RWPE2 (cell line): Measurements from ENCODE around the gene CASQ2.
A peak's percentile ranks its signal among the peaks of the same experiment; 100 is the strongest.

ENCODE experiments used
- ATAC-seq: fragments of 200-7000 bp; cut with Tn5 transposase; 3 replicates; pipeline ENCODE4 v1.9.1; 2021; ENCODE audit warnings: low read depth
- DNase-seq: peaks from one replicate; pipeline ENCODE4 v3.0.0-alpha.2; 2020; ENCODE audit warnings: low spot score
- H3K27ac ChIP-seq: fragments of 450-650 bp; 2 replicates; pipeline ENCODE4 v1.5.1; 2017; ENCODE audit warnings: mild to moderate bottlenecking; ENCODE audit not compliant: poor library complexity, severe bottlenecking
- H3K27me3 ChIP-seq: fragments of 250-450 bp; sonication (Bioruptor Pico); 2 replicates; pipeline ENCODE4 v1.5.1; 2021; ENCODE audit warnings: mild to moderate bottlenecking, moderate library complexity; ENCODE audit not compliant: insufficient read depth, poor library complexity, severe bottlenecking
- H3K36me3 ChIP-seq: fragments of 250-450 bp; sonication (Bioruptor Pico); 2 replicates; pipeline ENCODE4 v1.5.1; 2020; ENCODE audit warnings: low read depth, mild to moderate bottlenecking, moderate library complexity
- H3K4me1 ChIP-seq: fragments of 250-450 bp; sonication (Bioruptor Pico); 2 replicates; pipeline ENCODE4 v1.5.1; 2021; ENCODE audit warnings: mild to moderate bottlenecking, moderate library complexity; ENCODE audit not compliant: insufficient read depth, poor library complexity, severe bottlenecking
- H3K4me3 ChIP-seq: fragments of 250-450 bp; sonication (Bioruptor Pico); 2 replicates; pipeline ENCODE4 v1.5.1; 2021; ENCODE audit warnings: mild to moderate bottlenecking, moderate library complexity; ENCODE audit not compliant: severe bottlenecking
- H3K9me3 ChIP-seq: fragments of 250-450 bp; sonication (Bioruptor Pico); 2 replicates; pipeline ENCODE4 v1.5.1; 2021; ENCODE audit warnings: mild to moderate bottlenecking, moderate library complexity; ENCODE audit not compliant: severe bottlenecking
- TF ChIP-seq, protein P1 (sequence below): fragments of 450-650 bp; IDR thresholded peaks from one replicate; pipeline ENCODE4 v1.5.1; 2017; ENCODE audit warnings: mild to moderate bottlenecking, moderate library complexity; ENCODE audit not compliant: poor library complexity, severe bottlenecking

Gene CASQ2

DNA sequence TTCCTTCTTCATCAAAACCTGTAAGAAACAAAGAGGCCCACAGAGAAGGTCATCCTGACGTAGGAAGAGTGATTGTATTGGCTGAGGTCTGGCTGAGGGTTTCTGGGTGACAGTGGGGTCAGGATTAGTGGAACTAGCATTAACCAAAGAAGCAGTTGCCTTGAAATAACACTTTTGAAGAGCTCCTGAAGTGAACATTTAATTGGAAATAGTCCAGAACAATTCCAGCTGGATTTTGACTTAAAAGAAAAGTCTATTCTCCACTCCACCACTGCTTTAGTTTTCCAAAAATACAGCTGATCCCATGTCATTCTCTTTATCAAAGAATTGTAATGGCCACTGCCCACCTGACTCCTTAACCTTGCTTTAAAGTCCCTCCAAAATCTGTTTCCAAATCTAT lies 27.7 kb downstream of the CASQ2 start:
- Histone ChIP-seq H3K36me3 (no peaks in the 10 kb centered on the region), H3K4me1 (no peaks in the 10 kb centered on the region), H3K27me3 (no peaks in the 10 kb centered on the region), H3K9me3 (no peaks in the 10 kb centered on the region), H3K4me3 (no peak overlapping the region), H3K27ac (no peak overlapping the region)
- TF ChIP-seq, protein P1, sequence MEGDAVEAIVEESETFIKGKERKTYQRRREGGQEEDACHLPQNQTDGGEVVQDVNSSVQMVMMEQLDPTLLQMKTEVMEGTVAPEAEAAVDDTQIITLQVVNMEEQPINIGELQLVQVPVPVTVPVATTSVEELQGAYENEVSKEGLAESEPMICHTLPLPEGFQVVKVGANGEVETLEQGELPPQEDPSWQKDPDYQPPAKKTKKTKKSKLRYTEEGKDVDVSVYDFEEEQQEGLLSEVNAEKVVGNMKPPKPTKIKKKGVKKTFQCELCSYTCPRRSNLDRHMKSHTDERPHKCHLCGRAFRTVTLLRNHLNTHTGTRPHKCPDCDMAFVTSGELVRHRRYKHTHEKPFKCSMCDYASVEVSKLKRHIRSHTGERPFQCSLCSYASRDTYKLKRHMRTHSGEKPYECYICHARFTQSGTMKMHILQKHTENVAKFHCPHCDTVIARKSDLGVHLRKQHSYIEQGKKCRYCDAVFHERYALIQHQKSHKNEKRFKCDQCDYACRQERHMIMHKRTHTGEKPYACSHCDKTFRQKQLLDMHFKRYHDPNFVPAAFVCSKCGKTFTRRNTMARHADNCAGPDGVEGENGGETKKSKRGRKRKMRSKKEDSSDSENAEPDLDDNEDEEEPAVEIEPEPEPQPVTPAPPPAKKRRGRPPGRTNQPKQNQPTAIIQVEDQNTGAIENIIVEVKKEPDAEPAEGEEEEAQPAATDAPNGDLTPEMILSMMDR = no peak
- no peak for DNase-seq
- ATAC-seq = no peak

DNA sequence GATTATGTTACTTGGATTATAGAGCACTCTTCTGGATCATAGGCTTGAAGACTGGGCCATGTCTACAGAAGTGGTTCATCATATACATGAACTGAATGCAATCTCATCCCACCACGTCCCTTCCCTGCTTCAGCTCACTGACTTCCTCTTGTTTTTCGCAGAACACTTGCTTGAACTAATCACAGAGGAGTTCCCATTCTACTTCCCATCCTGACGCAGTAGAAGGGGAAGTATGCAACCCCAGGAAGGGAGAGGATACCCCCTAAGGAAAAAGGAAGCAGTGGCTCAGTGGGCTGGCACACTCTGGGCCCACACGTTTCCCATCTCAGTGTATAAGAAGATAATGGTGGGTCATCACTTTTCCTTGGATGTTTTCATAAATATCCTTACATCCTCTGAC lies 36.2 kb downstream of the CASQ2 start:
- TF ChIP-seq, protein P1 = no peak
- ATAC-seq = no peak
- Histone ChIP-seq H3K9me3 (no peaks in the 10 kb centered on the region), H3K27me3 (no peaks in the 10 kb centered on the region), H3K27ac (no peak overlapping the region), H3K4me1 (no peaks in the 10 kb centered on the region), H3K36me3 (no peaks in the 10 kb centered on the region), H3K4me3 (no peak overlapping the region)
- DNase-seq = no peak

DNA sequence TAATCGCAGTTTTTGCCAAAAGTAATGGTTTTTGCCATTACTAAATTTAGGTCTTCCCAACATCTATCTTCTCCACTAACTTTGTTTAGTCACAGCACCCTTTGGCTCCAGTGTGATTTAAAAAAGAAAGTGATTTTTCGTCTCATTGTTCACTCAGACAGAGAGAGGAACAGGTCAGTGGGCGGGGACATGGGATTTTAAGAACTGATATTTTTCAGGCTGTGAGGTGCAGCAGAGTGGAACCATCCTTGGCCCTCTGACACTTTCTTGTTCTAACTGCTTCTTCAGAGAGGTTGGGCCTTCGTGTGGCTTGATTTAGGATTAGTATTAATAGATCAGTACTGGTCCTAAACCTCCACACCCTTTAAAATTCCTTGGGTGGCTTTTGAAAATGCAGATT lies 38.8 kb downstream of the CASQ2 start:
- no peaks in the 10 kb centered on the region for H3K36me3 ChIP-seq
- DNase-seq (no peak), ATAC-seq (no peak)
- no peaks in the 10 kb centered on the region for H3K4me1 ChIP-seq
- no peak overlapping the region for H3K27ac ChIP-seq
- H3K27me3 ChIP-seq = no peaks in the 10 kb centered on the region
- H3K9me3 ChIP-seq = no peaks in the 10 kb centered on the region
- H3K4me3 ChIP-seq = no peak overlapping the region
- TF ChIP-seq, protein P1 = no peak

DNA sequence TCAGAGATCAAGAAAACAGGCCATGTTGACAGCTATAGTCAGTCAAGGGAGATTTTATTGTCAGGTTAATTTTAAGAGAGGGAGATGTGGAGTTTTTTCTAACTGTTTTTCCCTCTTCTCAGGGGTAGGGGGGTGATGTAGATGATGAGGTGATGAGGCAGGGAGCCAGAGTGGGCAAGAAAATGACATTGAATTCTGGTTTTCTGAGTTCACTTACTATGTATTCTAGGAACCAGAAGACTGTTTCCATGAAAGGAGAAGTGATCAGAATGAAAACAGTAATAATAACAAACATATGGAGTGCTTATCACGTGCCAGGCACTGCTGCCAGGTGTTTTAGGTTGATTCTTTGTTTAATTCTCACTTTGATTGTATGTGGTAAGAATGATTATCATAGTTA lies 40.2 kb downstream of the CASQ2 start:
- DNase-seq = no peak
- TF ChIP-seq, protein P1 = no peak
- no peak overlapping the region for H3K27ac ChIP-seq
- ATAC-seq = no peak
- no peaks in the 10 kb centered on the region for H3K9me3 ChIP-seq
- no peak overlapping the region for H3K4me3 ChIP-seq
- H3K4me1 ChIP-seq = no peaks in the 10 kb centered on the region
- H3K27me3 ChIP-seq = no peaks in the 10 kb centered on the region
- H3K36me3 ChIP-seq = no peaks in the 10 kb centered on the region

DNA sequence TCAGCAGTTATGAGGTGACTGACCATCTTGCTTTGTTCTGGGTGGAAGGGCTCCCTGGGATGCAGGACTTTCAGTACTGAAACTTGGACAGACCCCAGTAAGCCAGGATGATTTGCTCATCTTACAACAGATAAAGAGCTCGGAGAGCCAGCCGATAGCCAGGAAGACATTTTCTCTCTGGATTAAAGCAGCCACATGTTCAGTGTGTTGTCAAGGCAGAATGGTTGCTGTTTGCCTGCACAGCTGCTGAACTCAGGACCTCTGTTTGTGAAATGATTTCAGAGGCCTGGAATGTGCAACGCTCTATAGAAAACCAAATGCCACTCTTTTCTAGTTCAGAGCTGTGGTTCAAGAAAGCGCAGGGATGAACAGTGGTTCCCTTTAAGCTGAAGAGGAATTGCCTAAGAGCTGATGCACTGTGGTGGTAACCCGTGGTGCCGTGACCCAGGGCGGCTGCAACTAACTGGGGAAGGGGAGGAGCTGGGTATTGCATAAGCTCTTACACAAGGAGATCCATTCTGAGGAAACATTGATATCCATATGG lies 40.7 kb downstream of the CASQ2 start:
- H3K27me3 ChIP-seq = no peaks in the 10 kb centered on the region
- DNase-seq (no peak), ATAC-seq (peak; percentile 23; the same call in 1 of the 3 replicates)
- no peaks in the 10 kb centered on the region for H3K36me3 ChIP-seq
- no peak overlapping the region for H3K27ac ChIP-seq
- H3K4me3 ChIP-seq = no peak overlapping the region
- no peaks in the 10 kb centered on the region for H3K9me3 ChIP-seq
- H3K4me1 ChIP-seq = no peaks in the 10 kb centered on the region
- TF ChIP-seq, protein P1 = no peak
